Tongue (tissue), 2 donors: Measurements from ENCODE around the gene AMOT. TPM values are rescaled to one million over a fixed set of nuclear protein-coding genes. Genes with fewer than 3 reads are reported as not detected.
"Not testable (repeated sequence)": the region's sequence is repeated elsewhere in the genome, so short reads cannot be mapped to it uniquely, and the experiment has no call there.

ENCODE experiments used
- DNase-seq: peaks from one replicate; pipeline ENCODE4 v3.0.0-alpha.2; 2015
- total RNA-seq: library from RNA; depleted of rRNA; stranded (reverse); fragments of >200 nt; gene quantifications from one replicate; pipeline ENCODE4 v1.2.3, GENCODE V29; 2014

Gene AMOT
- total RNA-seq: 68.5 TPM

DNA sequence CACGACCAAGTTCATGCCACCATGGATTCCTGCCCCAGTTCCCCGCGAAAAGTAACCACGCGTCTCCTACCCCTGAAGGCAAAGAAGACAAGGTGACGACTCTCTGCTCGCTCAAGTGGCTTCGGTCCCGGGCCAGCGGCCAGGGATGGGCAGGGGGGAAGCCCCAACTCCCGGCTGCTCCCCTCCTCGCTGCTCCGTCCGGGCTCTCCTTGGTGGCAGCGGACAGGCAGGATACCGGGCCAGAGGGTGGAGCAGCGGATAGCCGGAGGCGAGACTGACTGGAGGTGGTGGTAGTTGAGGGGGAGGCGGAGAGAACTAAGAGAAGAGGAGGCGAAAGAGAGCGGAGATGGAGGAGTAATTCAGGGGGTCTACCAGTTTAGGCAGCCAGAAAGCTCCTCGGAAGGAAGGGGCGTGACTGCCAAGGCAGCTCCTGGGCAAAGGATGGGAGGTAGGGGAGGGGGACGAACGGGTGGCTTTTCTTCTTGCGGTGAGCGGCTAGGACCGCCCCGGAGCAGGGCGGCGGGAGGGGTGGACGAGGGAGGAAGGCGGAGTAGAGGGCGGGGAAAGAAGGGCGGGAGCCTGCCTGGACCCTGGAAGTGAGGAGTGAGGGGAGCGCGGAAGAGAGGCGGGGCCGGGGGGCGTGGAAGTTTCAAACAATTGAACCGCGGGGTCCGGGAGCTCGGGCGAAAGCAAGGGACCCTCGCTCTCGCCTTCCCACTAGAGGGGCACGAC lies at the start of gene AMOT:
TSS of gene AMOT (minus strand) at position 450 of the 732 bp plus-strand sequence. CDS start 17,705 bp downstream, outside the sequence.
- peak; percentile 93 for DNase-seq

DNA sequence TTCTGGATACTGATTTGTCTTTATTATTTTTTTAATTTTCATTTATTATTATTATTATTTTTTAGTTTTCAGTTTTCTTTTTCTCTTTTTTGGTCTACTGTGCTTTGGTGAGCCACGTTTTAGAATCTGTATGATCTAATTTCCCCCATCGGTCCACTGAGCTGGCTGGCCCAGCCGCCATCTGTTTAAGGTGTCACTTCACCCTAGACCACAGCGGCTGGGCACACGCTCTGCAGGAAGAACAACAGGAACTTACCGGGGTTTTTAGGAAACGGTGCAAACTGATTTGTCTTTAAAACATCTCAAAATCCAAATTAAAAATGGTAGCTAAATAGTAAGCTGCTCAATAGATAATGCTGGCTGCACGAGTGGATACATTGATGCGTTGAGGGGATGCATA lies 48.8 kb upstream of the AMOT start:
- no peak for DNase-seq

DNA sequence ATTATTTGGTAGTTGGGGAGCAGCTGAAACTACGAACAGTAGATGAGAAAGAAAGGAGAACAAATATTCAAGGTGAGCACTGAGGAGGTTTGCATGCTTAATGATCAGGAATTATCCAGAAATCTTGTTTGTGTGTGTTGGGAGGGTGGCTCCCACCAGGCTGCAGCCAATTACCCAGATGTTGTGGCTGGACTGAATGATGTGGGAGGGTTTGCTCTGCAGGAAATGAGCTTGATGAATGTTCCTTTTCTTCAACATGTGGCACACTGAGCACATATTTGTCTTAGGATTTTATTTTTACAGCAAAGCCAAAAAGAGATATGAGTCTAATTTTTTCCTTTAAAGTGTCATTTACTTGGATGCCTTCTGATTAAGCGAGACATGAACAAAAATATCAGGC lies 48.3 kb upstream of the AMOT start:
- DNase-seq: no peak

GRCh38 chrX:112877771-112878173 lies 37.1 kb upstream of the AMOT start:
- no peak for DNase-seq

- no peak for DNase-seq
Measured at GRCh38 chrX:112874614-112875013, 34.0 kb upstream of the AMOT start.

GRCh38 chrX:112874175-112874574 lies 33.5 kb upstream of the AMOT start:
- peak; percentile 10 for DNase-seq

GRCh38 chrX:112868586-112868985 lies 28.0 kb upstream of the AMOT start:
- DNase-seq: no peak

GRCh38 chrX:112867570-112867969 lies 26.9 kb upstream of the AMOT start:
- DNase-seq: no peak

DNA sequence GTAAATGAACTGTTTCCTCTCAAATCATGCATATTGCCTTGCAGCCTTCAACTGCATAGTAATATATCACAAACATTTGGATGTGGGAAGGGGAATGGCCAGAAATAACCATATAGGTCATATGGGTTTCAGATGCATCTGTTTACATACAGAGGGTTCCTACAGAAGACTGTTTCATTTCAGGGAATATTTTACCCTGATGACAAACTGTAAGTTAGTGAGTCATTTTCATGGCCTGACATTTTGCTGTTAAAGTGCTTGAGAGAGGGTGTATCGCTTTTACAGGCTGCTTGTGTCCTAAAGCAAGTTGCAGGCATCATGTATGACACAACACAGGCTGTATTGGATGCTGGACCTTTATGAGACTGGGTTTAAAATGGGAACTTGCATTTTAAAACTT lies 25.5 kb upstream of the AMOT start:
- no peak for DNase-seq

DNA sequence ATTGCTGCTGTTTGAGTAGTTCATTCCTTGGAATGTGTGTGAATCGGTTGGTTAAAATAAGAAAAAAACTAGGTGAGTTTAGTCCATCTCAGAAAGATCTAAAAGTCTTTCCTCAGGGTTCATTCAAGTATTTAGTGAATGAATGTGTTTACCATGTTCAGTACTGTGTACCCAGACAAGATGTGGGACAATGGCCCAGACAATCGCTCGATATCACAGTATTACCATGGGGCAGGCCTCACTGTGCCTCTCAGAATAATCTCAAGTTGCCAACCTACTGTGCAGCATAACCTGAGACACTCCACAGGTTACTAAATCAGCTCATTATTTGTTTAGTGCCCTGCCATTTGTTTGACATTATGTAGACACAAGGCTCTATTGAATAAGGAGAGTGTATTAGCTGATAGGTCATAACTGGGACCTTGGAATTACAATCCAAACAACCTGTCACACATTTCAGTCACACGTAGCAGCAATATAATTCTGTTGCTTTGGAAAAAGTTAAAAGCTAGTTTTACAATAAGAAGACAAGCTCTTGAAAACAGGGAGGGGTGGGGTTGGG lies 24.9 kb upstream of the AMOT start:
- DNase-seq: no peak

DNA sequence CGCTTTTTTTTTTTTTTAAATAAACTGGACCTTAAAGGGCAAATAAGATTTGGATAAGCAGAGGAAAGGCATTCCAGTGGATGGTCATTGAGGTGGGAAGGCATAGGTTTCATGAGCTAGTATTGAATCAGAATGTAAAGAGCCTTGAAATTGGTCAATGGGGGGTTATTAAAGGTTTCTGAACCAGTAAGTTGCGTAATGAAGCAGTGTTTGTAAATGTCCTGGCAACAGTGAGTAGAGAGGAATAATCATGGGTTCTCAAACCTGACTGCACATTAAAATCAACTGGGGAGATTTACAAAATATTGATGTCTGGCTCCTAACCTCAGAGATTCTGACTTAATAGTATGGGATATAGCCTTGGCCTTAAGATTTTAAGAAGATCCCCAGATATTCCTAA lies 23.2 kb upstream of the AMOT start:
- no peak for DNase-seq

GRCh38 chrX:112857478-112857878 lies 16.8 kb upstream of the AMOT start:
- no peak for DNase-seq

DNA sequence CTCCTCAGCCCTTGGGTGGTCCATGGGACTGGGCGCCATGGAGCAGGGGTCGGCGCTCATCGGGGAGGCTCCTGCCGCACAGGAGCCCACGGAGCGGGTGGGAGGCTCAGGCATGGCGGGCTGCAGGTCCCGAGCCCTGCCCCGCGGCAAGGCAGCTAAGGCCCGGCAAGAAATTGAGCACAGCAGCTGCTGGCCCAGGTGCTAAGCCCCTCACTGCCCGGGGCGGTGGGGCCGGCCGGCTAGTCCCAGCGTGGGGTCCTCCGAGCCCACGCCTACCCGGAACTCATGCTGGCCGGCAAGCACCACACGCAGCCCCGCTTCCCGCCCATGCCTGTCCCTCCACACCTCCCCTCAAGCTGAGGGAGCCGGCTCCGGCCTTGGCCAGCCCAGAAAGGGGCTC lies 14.3 kb upstream of the AMOT start:
- not testable (repeated sequence) for DNase-seq

GRCh38 chrX:112852851-112853250 lies 12.2 kb upstream of the AMOT start:
- no peak for DNase-seq

DNA sequence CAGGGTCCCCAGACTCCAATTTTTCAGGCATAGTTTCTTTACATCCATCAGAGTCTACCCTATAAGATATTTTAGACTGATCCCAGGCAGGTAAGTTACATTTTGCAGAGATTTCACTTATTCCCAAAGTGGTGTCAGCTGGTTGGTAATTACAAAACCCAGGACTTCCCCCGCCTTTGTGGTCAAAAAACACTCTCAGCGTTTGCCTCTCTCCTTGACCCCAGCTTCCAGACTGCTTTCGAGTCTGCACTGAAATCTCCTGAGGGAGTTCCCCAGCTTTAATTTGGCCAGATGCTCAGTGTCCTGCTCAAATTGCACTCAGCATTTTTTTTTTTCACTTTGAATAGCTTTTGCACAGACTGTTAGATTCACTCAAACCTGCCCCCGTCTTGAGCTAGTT lies 11.2 kb upstream of the AMOT start:
- peak; percentile 80 for DNase-seq

- DNase-seq: no peak
Measured at GRCh38 chrX:112851161-112851779, 10.6 kb upstream of the AMOT start.

DNA sequence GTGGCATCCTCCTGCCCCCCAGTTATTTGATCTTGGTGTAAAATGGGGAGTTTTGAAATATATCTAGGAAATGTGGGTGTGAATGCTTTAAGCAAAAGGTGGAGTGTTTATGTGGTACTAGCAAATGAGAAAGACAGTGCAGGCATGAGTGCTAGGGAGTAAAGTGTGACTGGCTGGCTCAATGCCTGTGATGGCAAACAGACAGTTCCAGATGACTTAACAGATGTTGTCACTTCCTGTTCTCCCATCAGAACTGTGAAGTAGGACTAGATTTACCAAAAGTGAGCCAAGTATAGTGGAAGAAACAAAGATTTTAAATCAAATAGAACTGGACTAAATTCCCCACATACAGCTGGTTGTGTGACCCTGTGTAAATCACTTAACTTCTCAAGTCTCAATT lies 8.4 kb upstream of the AMOT start:
- no peak for DNase-seq

- no peak for DNase-seq
Measured at GRCh38 chrX:112846782-112847181, 6.2 kb upstream of the AMOT start.

DNA sequence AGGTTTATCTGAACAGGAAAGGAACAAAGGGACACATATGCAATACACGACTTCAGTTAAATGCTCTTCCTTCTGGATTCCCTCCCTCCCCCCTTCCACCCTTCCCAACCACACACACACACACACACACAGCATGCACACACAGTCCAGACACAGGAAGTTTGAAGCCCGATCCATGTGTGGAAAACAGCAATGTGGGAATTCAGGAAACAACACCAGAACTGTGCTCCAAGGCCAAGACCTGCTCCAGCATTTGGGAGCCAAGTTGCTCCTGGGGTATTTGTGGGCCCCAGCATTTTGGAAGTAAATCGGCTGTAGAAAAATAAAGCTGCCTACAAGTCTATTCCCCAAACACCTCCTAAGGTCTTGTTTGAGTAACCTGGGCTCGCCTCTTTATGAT lies 5.6 kb upstream of the AMOT start:
- peak; percentile 60 for DNase-seq

DNA sequence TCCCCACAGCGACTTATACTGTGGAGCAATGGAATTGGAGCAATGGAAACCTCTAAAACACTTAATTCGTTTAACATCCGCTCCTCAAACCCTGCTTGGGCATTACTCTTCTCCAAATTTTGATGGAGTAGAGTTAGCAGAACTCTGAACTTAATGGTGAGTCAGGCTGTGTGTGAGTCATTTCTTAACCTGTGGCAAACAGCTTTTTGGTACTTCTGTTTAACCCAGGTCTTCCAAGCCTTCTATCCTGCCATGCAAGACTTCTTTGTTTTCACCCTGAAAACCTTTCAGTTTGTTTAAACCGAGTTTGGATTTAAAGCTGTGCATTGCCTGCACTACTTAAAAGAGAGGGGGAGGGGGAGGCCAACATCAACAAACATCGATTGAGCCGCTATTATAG lies 3.6 kb upstream of the AMOT start:
- no peak for DNase-seq

DNA sequence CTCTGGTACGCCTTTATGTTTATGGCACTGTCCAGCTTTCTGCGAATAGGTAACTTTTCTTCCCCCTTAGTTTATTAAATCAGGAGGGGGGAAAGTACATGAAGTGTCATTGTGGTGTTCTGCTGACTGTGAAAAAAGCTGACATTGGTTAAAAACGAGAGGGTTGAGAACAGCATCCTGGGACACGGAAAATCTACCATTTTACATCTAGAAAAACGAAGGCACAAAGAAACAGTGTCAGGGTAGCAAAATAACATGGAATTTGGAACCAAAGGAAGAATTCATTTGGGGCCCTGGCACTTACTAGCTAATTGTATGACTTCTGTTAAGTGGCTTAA lies 1.2 kb upstream of the AMOT start:
- no peak for DNase-seq

GRCh38 chrX:112841114-112841819 lies 636 bp upstream of the AMOT start:
- peak; percentile 95 for DNase-seq

GRCh38 chrX:112839856-112840255 lies 775 bp downstream of the AMOT start:
- DNase-seq: no peak
